Peyer's patch (tissue), 4 donors: ENCODE measurements around the gene KIDINS220.

Experiments used
- CTCF ChIP-seq, 6 experiments: fragments of 450-650 bp in 4 of 6; fragments of 200-600 bp in 2 of 6; sonication (generic) in 1 of 6; IDR thresholded peaks; one replicate each; pipeline ENCODE4 v1.5.1; 2017 to 2019; ENCODE audit warnings: antibody characterized with exemption in 6 of 6, mild to moderate bottlenecking in 3 of 6, moderate library complexity in 1 of 6
- POLR2A ChIP-seq, 2 donors: fragments of 450-650 bp; IDR thresholded peaks; one replicate each; pipeline ENCODE4 v1.5.1; 2017; ENCODE audit warnings: antibody characterized with exemption in 2 of 2, mild to moderate bottlenecking in 2 of 2, moderate library complexity in 2 of 2

GRCh38 chr2:8821276-8822217 lies 15.9 kb downstream of the KIDINS220 start:
- TF ChIP-seq CTCF (IDR thresholded peaks at IDR 0.05) (no peak), POLR2A (IDR thresholded peaks at IDR 0.05) (no peak)
